AG20443 (cell line): ENCODE measurements around the gene KRTAP5-10.
A peak's percentile ranks its signal among the peaks of the same experiment; 100 is the strongest.
"Not testable (repeated sequence)": the region's sequence is repeated elsewhere in the genome, so short reads cannot be mapped to it uniquely, and the experiment has no call there.

Source experiments
- DNase-seq: peaks from one replicate; pipeline ENCODE4 v3.0.0; 2012; ENCODE audit warnings: low spot score, mixed read lengths

The KRTAP5-10 gene

DNA sequence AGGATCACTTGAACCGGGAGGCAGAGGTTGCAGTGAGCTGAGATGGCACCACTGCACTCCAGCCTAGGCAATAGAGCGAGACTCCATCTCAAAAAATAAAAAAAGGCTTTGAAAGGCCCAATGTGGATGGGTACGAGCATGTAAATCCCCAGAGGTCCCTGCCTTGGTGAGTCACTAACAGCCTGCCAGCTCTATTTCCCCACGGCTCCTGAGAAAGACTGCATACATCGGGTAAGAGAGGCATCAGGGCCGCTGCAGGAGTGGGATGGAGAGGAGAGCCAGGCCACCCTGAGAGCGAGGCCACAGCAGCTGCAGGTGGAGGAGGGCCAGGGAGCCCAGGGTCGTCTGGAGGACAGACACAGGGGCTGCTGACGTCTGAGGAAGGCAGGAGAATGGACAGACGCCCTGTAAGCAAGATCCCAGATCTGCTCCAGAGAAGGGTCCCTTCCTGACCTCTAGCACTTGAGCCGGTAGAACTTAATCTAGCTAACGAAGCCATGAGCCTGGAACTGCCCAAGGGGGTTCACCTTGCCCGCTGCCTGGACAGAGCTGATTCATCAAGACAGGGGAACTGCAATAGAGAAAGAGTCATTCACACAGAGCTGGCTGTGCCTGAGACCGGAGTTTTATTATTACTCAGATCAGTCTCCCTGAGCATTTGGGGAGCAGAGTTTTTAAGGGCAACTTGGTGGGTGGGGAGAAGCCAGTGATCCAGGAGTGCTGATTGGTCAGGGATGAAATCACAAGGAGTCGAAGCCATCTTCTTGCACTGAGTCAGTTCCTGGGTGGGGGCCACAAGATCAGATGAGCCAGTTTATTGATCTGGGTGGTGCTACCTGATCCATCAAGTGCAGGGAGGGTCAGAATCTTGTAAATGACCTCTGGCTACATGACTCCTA is 22.2 kb upstream of the KRTAP5-10 start:
- no peak for DNase-seq

DNA sequence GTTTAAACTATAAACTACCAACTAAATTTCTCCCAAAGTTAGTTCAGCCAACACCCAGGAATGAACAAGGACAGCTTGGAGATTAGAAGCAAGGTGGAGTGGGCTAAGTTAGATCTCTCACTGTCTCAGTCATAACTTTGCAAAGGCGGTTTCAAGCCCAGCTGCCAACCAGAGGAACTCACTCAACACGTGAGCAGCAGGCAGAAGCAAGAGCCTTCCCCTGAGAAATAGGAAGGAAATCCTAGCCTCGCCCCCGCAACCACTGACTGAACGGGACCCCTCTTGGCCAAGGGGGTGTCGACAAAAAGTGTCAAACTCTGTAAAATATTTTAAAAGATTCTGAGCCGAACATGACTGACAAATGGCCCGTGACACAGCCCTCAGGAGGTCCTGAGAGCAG is 21.5 kb upstream of the KRTAP5-10 start:
- DNase-seq = no peak

DNA sequence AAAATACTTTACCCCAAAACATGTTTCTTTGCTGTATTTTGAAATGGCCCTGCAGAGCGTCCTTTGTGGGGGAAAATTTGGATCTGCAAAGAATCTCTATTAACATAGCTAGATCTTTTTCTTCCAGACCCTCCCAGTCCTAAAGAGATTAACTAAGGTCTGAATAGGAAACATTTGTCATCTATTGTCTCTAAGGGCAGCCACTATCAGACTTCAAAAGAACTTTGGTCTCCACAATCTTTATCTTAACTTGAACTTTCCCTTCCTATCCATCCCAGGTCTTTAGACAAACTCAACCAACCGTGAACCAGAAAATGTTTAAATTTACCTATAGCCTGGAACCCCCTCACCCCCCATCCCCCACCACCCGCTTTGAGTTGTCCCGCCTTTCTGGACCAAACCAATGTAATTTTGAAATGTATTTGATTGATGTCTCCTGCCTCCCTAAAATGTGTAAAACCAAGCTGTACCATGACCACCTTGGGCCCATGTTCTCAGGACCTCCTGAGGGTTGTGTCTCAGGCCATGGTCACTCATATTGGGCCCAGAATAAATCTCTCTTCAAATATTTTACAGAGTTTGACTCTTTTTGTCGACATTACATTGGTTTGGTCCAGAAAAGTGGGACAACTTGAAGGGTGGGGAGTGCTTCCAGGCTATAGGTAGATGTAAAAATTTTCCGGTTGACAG is 20.7 kb upstream of the KRTAP5-10 start:
- DNase-seq = no peak

DNA sequence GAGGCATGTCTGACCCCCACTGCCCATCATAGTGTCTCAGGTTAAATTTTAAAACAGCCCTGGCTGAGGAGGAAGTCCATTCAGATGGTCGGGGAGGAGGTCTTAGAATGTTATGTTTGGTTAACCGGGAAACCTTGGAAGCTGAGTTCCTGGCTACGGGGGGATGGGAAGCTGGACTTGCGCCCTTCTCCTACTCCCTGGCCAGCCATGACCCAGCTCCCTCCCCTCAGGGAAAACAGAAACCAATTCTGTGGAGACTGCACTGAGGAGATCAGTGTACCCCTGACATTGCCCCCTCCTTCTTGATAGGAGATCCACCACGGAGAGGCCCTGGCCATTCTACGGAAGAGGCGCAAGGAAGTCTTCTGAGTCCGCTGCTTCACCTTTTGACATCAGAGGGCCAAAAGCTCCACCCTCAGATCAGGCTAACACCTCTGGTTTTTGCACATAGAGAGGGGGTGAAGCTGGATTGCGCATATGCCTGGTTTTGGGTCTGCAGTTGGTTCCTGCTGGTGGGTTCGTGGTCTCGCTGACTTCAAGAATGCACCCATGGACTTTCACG is 19.9 kb upstream of the KRTAP5-10 start:
- no peak for DNase-seq

DNA sequence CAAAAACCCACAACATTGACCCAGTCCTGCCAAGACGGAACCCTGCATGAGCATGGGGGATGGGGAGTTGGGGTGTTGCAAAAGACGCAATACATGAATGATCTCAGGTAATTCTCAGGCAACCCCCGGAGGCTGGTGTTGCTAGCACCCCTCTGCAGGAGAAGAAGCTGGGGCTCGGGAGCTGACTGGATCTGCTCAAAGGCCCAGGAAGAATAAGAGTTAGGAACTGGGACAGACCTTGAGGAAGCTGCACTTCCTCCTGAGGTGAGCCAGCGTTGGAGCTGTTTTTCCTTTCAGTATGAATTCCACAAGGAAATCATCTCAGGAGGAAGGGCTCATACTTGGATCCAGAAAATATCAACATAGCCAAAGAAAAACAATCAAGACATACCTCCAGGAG is 17.2 kb upstream of the KRTAP5-10 start, which contains the start of gene KRTAP5-9:
Gene KRTAP5-9 (plus strand): TSS at position 301 of the 400 bp plus-strand sequence. CDS start 238 bp downstream, outside the sequence.
- DNase-seq = no peak

DNA sequence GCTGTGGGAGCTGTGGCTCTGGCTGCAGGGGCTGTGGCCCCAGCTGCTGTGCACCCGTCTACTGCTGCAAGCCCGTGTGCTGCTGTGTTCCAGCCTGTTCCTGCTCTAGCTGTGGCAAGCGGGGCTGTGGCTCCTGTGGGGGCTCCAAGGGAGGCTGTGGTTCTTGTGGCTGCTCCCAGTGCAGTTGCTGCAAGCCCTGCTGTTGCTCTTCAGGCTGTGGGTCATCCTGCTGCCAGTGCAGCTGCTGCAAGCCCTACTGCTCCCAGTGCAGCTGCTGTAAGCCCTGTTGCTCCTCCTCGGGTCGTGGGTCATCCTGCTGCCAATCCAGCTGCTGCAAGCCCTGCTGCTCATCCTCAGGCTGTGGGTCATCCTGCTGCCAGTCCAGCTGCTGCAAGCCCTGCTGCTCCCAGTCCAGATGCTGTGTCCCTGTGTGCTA is 16.6 kb upstream of the KRTAP5-10 start:
- no peak for DNase-seq

DNA sequence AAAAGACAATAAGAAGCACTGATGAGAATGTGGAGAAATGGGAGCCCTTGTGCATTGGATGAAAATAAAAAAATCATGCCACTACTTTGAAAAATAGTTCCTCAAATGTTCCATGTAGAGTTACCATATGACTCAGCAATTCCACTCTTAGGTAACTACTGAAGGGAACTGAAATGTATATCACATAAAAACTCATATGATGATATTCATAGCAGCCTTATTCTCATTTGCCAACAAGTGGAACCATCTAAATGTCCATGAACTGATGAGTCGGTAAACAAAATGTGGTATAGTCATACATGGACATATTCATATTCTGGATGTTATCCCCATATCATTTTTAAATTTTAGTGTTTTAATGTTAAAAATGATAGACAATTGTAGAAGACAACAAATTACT is 13.7 kb upstream of the KRTAP5-10 start:
- DNase-seq = no peak

DNA sequence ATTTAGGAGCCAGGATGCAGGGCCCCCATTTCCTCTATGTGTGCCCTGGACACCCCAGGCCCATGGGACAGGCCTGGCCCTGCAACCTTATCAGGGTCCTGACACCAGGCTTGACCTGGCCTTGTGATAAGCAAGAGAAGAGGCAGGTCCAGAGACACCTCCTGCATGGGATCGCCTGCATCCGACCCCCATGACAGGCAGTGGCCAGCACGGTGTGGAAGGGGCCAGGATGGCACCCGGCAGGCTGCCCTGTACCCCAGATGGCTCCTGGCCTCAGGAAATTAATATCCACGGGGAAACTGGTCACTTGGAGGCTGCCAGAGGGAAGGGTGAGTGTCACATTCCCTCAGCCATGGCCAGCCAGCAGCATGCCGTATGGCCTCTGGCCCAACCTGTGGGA is 10.4 kb upstream of the KRTAP5-10 start:
- DNase-seq = no peak

DNA sequence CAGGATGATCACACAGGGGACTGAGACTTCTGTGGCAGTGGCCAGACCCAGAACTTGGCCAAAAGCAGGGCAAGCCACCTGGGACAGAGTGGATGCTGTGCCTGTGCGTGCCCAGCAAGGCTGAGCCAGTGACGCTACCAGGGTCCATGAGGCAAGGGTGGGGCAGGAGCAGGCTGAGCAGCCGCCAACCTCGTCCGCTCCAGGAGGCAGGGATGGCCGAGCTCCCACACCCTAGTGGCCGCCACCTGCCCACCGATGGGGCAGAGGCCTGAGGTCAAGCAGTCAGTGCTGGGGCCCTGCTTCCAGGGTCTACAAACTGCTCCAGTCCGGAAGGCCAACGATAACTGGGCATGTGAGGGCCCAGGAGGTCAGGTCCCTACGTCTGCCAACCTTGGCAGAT is 9.9 kb upstream of the KRTAP5-10 start:
- DNase-seq = no peak

DNA sequence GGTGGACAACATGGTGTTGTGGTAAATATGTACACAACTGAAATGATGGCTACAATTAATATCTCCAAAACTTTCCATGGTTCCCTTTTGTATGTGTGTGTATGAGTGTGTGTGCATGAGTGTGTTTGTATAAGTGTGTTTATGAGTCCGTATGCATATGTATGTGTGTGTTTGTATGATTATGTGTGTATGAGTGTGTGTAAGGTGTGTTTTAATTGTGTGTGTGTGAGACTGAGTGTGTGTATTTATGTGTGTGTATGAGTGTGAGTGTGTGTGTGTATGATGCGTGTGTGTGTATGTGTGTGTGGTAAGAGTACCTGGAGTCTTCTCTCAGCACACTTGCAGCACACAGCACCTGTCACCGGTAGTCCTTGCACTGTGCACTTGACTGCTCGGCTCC is 9.3 kb upstream of the KRTAP5-10 start:
- no peak for DNase-seq

DNA sequence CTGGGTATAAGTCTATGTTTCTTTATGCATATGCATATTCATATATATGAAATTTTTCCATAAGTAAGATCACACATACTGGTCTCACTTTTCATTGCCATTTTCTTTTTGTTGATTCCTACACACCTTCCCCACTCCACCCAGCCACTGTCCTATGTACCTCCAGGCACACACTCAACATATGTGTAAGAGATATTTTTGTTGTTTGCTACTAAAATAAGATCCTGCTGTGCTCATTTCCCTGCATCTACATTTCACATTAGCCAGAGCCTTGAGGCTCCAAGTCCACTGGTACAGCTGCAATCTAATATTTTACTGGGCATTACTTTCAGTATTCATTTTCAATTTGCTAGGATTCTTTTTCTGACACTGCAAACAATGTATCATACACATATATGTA is 8.1 kb upstream of the KRTAP5-10 start:
- no peak for DNase-seq

DNA sequence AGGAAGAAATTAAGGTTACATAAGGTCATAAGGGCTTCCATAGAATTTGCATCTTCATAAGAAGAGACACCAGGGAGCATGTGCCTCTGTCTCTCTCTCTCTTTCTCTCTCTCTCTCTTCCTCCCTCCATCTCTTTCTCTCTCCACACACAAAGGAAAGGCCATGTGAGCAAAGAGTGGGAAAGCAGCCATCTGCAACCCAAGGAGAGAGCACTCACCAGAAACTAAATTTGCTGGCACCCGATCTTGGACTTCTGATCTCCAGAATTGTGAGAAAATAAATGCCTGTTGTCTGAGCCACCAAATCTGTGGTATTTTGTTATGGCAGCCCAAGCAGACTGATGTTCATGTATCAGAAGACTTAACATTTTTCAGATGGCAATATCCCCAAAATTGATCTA is 6.4 kb upstream of the KRTAP5-10 start:
- DNase-seq = no peak

DNA sequence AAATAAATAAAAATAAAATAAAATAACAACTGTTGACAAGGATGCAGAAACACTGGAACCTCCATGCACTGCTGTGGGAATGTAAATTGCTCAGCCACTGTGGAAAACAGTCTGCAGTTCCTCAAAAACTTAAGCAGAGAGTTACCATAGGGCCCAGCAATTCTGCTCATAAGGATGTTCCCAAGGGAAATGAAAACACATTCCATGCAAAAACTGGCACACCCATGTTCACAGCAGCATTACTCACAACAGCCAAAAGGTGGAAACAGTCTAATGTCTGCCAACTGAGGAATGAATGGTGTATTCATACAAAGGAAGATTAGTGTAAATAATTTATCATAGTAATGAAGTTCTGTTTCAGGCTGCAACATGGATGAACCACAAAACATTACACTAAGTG is 3.2 kb upstream of the KRTAP5-10 start:
- no peak for DNase-seq

DNA sequence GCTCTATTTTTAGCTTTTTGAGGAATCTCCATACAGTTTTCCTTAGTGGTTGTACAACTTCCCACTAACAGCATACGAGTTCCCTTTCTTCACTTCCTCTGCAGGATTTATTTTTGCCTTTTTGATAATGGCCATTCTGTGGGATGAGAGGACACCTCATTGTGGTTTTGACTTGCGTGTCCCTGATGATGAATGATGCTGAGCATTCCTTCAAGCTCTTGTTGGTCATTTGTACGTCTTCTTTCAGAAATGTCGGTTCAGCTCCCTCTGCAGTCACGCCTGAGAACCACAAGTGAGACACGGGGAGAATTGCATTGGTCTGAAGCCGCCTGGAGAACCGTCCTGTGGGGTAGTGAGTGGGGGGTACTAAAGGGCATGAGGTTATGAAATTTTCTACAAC is 2.0 kb upstream of the KRTAP5-10 start:
- peak; percentile 65 for DNase-seq

DNA sequence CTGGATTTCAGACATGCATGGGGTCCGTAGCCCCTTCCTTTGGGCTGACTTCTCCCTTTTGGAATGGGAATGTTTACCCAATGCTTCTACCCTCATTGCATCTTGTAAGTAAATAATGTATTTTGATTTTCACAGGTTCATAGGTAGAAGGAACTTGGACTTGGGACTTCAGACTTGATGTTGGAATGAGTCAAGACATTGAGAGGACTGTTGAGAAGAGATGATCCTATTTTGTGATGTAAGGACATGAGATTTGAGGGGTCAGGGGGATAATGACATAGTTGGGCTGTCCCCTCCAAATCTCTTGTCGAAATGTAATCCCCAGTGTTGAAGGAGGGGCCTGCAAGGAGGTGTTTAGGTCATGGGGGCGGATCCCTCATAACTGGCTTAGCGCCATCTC is 933 bp upstream of the KRTAP5-10 start:
- no peak for DNase-seq

DNA sequence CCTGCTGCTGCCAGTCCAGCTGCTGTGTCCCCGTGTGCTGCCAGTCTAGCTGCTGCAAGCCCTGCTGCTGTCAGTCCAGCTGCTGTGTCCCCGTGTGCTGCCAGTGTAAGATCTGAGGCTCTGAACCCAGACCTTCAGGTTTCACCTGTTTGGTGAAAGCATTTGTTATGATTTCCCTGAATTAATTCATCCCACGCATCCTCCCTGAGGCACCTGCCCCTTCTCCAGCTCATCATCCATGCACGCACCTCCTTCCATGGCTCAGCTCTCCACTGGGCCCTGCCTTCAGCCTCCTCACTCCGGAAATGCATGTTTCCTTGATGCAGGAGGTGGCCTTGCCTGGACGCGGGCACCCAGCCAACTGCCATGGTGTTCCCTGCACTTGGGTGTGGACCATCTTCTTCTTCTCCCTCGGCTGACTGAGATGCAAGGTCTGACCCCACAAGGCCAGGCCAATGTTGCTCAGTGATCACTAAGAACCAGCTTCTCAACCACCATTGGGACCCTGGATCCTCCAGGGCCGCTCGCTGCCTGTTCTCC is 788 bp downstream of the KRTAP5-10 start:
- no peak for DNase-seq

DNA sequence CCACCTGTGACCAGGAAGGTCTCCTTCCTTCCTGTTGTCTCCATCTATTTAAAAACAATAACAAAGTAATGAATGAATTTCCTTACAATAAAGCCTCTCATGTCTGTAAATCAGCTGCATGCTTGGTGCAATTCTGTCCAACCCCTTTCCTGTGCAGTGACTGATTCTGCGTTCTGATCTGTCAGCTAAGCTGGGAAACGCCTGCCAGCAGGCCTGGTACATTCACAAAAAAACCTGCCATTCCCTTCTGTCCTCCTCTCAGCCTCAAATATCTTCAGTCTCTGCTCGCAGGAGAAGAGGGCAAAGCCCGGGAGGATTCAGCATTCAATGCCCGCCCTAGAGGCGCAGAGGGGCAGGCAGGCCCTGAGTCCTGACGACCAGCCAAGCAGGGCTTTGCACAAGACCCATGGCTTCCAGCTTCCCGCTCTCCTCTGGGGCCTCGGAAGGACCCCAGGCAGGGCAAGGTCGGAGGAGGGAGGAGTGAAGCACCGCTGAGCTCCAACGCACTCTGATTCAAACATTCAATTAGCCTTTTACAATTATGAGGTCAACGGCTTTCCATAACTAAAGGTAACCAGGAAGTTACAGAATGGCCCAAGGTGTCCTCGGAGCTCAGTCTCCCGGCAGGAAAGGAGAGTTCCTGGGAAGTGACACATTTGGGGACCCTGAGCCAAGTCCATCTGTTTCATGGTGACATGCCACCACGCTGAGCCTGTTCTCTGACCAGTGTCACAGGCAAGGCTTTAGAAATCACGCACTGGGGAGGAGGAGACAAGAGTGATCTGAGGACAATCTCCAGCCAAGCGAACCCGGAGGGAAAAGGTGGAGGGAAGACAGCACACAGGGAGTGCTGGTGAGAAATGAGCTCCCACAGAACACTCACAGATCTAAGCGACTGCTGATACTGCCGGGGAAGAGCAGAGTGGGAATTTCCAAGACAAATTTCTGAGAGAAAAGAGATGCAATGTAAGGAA is 1.6 kb downstream of the KRTAP5-10 start:
- not testable (repeated sequence) for DNase-seq

DNA sequence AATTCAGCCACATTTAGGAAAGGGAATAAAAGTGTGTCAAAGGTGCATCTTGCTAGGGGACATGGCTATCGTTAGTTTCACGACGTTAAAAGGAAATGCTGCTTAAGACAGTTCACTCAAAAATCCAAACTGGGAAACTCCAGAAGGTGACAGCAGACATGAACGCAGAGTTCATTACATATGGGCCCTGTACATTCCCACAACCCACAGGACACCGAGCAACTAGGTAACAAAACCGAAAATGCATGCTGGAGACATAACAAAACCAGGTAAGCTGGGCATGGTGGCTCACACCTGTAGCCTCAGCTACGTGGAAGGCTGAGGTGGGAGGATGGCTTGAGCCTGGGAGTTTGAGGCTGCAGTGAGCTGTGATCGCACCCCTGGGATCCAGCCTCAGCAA is 2.3 kb downstream of the KRTAP5-10 start:
- DNase-seq = not testable (repeated sequence)

DNA sequence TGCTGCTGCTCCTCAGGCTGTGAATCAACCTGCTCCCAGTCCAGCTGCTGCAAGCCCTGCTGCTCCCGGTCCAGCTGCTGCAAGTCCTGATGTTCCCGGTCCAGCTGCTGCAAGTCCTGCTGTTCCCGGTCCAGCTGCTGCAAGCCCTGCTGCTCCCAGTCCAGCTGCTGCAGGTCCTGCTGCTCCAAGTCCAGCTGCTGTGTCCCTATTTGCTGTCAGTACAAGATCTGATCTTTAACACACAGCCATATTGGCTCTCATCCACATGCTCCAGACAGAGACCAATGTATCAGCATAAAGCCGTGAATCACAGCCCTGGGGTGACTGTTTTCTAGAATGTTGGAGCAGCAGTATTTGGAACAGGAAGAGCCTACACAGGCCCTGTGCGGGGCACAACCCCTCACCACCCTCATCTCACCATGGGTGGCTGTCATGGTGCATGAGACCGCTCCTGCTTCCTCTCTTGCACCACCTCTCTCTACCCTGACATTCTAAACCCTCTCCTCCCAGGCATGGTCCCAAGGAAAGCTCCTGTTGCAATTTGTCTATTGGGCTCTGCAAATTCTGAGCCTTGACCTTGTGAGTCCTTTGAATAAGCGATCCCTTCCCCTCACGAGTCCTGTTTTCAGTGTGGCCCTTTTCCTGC is 3.5 kb downstream of the KRTAP5-10 start:
- DNase-seq = no peak

DNA sequence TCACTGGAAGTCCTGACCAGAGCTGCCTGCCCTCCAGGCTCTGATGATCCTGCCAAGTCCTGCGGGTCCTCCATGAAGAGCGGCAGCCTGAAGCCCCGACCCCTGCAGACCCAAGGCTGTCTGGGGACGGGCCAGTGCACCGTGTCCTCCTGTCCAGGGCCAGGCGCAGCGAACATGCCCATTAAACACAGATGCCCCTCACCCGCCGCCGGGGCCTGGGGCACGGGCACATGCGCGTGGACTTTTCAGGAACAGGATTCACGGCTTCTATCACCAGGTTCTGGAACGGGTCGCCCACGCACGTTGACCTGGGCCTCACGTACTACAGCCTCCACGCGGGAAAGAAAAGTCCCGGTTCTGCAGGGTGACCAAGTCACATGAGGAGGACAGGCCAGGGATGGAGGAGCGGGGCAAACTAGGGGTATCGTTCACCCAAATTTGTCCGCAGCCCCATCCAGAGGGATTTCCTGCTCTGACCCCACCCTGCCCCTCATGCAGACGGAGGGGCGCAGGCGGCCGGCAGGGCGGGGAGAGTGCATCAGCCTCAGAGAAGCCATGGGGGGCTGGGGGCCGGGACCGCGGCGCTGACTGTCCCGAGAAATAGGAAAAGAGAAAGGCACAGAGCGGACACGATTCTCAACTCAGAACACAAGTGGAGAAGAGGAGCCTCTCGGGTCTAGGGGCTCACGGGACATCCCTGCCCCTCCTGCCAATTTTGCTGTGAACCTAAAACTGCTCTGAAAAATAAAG is 5.9 kb downstream of the KRTAP5-10 start:
- not testable (repeated sequence) for DNase-seq
